GM10847 (cell line): Measurements from ENCODE around the gene BLNK.

Experiments used
- POLR2A ChIP-seq: IDR thresholded peaks from 2 replicates; pipeline ENCODE4 v1.6.1; 2011; ENCODE audit not compliant: insufficient read length; ENCODE audit errors: extremely low read depth

BLNK gene

DNA sequence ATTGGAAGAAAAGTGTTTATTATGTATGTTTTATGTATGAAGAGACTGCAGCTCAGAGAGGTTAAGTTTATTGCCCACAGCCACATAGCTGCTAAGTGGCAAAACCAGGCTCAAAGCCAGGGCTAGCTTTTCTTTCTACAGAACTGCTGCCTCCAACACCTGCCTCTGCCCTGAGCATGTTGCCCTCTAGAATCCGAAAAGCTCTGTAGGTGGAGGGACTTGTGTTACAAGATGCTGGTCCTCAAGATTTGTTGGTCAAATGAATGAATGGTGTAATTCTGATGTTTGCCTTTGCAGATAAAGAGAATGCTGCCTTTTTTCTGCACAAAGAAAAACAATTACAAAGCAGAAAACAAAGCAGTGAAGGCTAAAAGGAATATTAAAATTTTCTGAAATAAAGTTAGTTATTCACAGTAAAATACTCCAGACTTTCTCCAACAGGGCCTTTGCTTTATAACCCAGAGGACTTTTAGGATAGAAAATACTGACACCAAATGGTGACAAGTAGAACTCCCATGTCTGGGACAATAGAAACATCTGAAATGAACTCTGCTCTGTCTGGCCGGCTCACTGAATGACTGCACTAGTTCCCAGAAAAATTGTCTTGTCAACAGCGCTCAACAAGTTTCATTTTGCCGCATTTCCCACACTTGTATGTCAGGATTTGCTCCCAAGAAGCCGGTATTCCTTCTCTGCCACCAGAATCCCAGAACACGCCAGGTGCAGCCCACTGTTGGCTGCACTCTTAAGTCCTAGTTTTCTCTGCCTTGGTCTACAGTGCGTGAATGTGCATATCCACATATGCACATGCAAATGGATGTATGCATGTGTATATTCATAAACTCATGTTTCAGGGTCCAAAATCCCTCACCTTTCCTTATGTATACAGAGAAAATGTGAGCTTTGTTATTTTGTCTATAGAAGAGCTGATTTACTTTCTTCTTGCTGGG is 21.9 kb upstream of the BLNK start:
- no peak for TF ChIP-seq POLR2A

- no peak for TF ChIP-seq POLR2A
Observed at GRCh38 chr10:96290368-96291133, 19.2 kb upstream of the BLNK start.

- TF ChIP-seq POLR2A, result no peak
Observed at GRCh38 chr10:96289218-96289910, 18.0 kb upstream of the BLNK start.

DNA sequence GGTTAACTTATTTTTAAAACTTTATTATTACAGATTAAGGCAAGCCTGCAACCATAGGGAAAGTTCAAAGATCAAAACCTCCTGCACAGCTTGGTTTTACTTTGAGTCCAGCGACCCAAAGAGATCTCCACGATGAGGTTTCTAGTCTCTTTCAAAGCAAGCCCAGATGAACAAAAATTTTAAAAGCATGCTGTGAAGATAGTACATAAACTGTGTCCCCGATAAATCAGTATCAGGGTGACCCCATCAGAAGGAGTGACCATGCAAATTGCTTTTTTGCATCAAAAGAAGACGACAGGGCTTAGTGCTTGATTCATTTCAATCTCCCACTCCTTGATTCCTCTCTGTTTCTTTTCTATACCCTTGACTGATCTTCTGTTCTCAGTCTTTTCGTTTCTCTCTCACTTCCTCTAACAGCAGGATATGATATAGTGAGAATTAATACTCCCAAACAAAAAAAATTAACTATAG is 16.8 kb upstream of the BLNK start:
- TF ChIP-seq POLR2A, result peak; percentile 14

- TF ChIP-seq POLR2A, result no peak
Observed at GRCh38 chr10:96287392-96288105, 16.2 kb upstream of the BLNK start.

DNA sequence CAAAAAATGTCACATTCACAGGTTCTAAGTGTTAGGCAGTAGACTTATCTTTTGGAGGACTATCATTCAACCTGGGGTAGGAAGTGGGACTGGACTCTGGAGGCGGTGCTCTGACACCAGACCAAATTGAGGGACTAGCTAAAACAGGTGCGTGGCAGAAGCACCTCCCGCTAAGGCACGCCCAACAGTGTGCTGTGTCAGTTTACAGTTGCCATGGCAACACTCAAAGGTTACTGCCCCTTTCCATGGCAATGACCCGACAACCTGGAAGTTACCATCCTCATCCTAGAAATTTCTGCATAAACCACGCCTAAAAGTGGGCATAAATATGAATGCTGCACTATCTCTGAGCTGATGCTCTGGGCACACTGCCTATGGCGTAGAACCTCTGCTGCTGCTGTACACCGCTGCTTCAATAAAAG is 14.0 kb upstream of the BLNK start:
- TF ChIP-seq POLR2A, result no peak

DNA sequence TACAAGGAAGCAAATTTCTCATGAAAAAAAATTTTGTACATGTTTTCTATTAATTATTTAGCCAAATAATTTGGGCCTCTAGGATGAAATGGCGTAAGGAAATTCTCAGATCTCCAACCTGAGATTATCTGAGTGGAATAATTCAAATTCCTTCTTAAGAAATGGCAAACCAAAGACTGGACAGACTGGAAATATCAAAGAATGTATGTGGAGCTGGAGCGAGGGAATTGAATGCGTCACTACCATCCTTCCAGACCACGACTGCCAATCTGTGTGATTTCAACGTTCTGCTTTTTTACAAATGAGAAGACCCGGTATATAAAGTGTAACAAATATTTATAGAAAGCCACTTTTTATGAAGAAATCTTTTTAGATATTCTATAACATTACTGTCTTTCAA is 12.4 kb upstream of the BLNK start:
- TF ChIP-seq POLR2A, result no peak

DNA sequence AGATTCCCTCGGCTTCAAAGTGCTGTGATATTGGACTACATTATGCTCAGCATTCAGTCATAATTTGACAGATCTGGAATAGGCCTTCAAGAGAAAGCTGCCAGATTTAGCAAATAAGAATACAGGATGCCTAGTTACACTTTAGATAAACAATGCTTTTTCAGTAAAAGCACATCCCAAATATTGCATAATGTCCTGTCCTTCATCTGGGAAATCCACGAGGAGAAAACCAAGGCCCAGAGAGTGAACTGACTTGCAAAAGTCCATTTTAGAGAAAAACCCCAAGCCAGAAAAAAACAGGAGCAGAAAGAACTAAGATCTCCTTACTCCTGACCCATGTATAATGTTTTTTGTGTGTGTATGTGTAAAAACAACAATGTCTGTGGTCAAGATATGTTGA is 12.0 kb upstream of the BLNK start:
- no peak for TF ChIP-seq POLR2A

DNA sequence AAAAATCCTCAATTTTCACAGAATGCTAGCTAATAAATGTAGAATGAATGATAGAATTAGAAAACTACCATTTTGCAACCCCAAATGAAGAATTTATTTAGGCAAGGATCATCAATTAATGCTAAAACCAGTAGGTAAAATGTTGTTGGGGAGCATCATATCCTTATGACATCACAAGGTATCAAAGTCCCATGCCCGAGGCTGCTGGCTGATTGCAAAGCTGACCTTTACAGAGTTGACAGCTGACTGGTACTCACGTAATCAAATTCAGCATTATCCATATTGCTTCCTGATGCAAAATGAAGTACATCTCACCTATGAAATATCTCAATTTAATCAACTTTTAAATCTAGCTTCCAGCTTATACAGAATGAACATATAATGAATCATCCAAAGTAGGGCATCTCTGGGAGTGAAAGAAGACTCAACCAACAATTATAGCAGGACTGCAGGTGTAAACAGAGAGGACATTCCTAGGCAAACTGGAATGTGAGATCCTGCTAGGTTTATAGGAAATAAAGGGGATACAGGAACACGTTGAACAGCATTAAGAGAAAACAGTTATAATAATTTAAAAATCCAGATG is 10.2 kb upstream of the BLNK start:
- no peak for TF ChIP-seq POLR2A

DNA sequence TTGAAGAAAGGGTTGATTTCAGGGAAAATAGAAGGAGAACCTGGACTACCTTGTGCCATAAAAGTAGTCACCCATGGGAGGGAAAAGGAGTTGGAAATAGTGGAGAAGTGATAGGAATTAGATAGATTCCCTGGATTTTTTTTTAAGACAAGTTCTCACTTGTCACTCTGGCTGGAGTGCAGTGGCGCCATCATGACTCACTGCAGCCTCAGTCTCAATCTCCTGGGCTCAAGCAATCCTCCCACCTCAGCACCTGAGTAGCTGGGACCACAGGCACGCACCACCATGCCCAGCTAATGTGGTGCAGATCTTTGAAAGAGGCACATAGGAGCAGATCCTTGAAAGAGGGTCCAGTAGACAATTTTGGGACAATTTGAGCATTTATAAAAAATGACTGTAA is 9.5 kb upstream of the BLNK start:
- no peak for TF ChIP-seq POLR2A

DNA sequence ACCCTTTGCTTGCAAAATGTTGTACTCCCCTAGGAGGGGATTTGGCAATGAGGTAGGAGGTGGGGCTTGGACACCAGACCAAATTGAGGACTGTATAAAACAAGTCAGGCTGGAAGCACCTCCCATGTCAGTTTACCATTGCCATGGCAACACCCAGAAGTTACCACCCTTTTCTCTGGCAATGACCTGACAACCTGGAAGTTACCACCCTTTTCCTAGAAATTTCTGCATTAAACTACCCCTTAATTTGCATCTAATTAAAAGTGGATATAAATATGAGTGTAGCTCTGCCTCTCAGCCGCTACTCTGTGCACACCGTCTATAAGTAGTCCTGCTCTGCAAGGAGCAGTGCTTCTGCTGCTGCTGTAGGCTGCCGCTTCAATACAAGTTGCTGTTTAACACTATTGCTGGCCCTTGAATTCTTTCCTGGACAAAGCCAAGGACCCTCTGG is 7.8 kb upstream of the BLNK start:
- no peak for TF ChIP-seq POLR2A

- no peak for TF ChIP-seq POLR2A
Observed at GRCh38 chr10:96276831-96277230, 5.5 kb upstream of the BLNK start.

- no peak for TF ChIP-seq POLR2A
Observed at GRCh38 chr10:96276426-96276825, 5.1 kb upstream of the BLNK start.

DNA sequence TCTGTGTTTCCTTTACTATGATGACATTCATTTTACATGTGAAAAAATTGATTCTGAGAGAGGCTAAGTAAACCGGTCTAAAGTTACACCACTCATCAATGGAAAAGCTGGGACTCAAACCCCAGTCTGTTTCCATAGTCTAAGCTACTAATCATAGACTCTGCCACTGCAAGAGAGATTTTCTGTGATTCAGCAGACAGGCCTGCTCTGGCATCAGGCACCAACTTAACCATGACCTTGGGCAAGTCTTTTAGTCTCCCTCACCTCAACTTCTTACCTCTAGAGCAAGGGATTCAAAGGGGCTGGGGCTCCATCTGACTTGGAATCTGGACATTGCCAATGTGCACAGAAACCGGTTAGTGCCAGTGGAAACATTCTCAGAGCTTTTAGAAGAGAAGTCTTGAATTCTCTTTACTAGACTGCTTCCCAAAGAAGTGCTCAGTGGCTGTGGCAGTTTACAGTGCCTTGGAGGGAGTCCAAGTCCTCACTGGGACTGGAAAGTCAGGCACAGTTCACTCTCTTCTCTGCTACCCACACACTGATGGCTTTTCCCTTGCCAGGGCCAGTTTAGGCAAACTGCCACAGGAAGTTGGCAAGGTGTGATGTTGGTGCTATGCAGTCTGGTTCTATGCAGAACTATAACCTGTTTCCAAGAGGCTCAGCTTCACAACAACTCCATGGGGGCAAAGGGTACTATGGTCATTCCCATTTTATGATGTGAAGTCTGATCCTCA is 4.5 kb upstream of the BLNK start:
- TF ChIP-seq POLR2A, result no peak
